ENCODE data around the gene EFR3B. TPM values are rescaled to one million over a fixed set of nuclear protein-coding genes. Genes with fewer than 3 reads are reported as not detected.
A peak's percentile ranks its signal among the peaks of the same experiment; 100 is the strongest.

EFR3B gene
- total RNA-seq, 1 experiment from 2014 or later = 8.9 TPM

GRCh38 chr2:25089605-25090315 lies 47.9 kb downstream of the EFR3B start:
- Mint-ChIP-seq H3K4me3 (peak overlapping the region; percentile 14), H3K36me3 (peaks cover 11% of the 10 kb centered on the region), H3K27ac (no peak overlapping the region; the same call in 1 of the 2 replicates), H3K27me3 (ENCODE audit: low read depth) (peaks cover 46% of the 10 kb centered on the region), H3K9me3 (no peaks in the 10 kb centered on the region), H3K4me1 (peaks cover 35% of the 10 kb centered on the region)
- POLR2A ChIA-PET = interaction anchor here (0.6 kb wide), 1 partner anchor 87 kb away, joined by 3 read pairs; no protein-coding TSS in a partner anchor
- DNase-seq (ENCODE audit: low spot score) (no peak), ATAC-seq (peak; percentile 76)
- CTCF ChIA-PET = interaction anchor here (0.9 to 3.5 kb wide), 3 partner anchors 39 to 115 kb away, joined by 4 to 16 read pairs (median 5); partner anchors contain the start of gene EFR3B
- TF ChIP-seq ZNF532 (CRISPR knock-in tag; IDR thresholded peaks at IDR 0.05; ENCODE audit: borderline replicate concordance) = no peak
- no peak for TF ChIP-seq CREM (CRISPR knock-in tag; IDR thresholded peaks at IDR 0.05)
- TF ChIP-seq ESRRA (CRISPR knock-in tag; IDR thresholded peaks at IDR 0.05; ENCODE audit: borderline replicate concordance) = no peak
- TF ChIP-seq TCF7 (CRISPR knock-in tag; IDR thresholded peaks at IDR 0.05; ENCODE audit: low read depth) = no peak
- TF ChIP-seq ZNF232 (CRISPR knock-in tag; IDR thresholded peaks at IDR 0.05) = no peak
- TF ChIP-seq ZNF423 (CRISPR knock-in tag; IDR thresholded peaks at IDR 0.05) = no peak
- no peak for TF ChIP-seq HMGA2 (CRISPR knock-in tag; IDR thresholded peaks at IDR 0.05)
- TF ChIP-seq, protein P1, sequence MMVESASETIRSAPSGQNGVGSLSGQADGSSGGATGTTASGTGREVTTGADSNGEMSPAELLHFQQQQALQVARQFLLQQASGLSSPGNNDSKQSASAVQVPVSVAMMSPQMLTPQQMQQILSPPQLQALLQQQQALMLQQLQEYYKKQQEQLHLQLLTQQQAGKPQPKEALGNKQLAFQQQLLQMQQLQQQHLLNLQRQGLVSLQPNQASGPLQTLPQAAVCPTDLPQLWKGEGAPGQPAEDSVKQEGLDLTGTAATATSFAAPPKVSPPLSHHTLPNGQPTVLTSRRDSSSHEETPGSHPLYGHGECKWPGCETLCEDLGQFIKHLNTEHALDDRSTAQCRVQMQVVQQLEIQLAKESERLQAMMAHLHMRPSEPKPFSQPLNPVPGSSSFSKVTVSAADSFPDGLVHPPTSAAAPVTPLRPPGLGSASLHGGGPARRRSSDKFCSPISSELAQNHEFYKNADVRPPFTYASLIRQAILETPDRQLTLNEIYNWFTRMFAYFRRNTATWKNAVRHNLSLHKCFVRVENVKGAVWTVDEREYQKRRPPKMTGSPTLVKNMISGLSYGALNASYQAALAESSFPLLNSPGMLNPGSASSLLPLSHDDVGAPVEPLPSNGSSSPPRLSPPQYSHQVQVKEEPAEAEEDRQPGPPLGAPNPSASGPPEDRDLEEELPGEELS (CRISPR knock-in tag; IDR thresholded peaks at IDR 0.05) = no peak
- no peak for TF ChIP-seq PRDM15 (CRISPR knock-in tag; IDR thresholded peaks at IDR 0.05)
- TF ChIP-seq NR1H2 (CRISPR knock-in tag; IDR thresholded peaks at IDR 0.05) = no peak
- TF ChIP-seq, protein P2, sequence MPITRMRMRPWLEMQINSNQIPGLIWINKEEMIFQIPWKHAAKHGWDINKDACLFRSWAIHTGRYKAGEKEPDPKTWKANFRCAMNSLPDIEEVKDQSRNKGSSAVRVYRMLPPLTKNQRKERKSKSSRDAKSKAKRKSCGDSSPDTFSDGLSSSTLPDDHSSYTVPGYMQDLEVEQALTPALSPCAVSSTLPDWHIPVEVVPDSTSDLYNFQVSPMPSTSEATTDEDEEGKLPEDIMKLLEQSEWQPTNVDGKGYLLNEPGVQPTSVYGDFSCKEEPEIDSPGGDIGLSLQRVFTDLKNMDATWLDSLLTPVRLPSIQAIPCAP (CRISPR knock-in tag; IDR thresholded peaks at IDR 0.05) = no peak
- no peak for TF ChIP-seq EMX1 (CRISPR knock-in tag; IDR thresholded peaks at IDR 0.05)
- no peak for TF ChIP-seq ZNF425 (CRISPR knock-in tag; conservative IDR thresholded peaks at IDR 0.05)
- TF ChIP-seq, protein P3, sequence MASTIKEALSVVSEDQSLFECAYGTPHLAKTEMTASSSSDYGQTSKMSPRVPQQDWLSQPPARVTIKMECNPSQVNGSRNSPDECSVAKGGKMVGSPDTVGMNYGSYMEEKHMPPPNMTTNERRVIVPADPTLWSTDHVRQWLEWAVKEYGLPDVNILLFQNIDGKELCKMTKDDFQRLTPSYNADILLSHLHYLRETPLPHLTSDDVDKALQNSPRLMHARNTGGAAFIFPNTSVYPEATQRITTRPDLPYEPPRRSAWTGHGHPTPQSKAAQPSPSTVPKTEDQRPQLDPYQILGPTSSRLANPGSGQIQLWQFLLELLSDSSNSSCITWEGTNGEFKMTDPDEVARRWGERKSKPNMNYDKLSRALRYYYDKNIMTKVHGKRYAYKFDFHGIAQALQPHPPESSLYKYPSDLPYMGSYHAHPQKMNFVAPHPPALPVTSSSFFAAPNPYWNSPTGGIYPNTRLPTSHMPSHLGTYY (CRISPR knock-in tag; IDR thresholded peaks at IDR 0.05) = no peak
- no peak for TF ChIP-seq GABPB1 (CRISPR knock-in tag; IDR thresholded peaks at IDR 0.05)
- peak; percentile 31; the same call in 1 of the 2 replicates for TF ChIP-seq SP1 (CRISPR knock-in tag; conservative IDR thresholded peaks at IDR 0.05)
- TF ChIP-seq ZNF396 (CRISPR knock-in tag; IDR thresholded peaks at IDR 0.05; ENCODE audit: borderline replicate concordance) = no peak
- TF ChIP-seq GTF2I (CRISPR knock-in tag; conservative IDR thresholded peaks at IDR 0.05) = no peak
- 0 out of 2 replicates have a peak, but pooled peaks have one; percentile 23 for TF ChIP-seq TEAD1 (CRISPR knock-in tag; IDR thresholded peaks at IDR 0.05)
- TF ChIP-seq, protein P4, sequence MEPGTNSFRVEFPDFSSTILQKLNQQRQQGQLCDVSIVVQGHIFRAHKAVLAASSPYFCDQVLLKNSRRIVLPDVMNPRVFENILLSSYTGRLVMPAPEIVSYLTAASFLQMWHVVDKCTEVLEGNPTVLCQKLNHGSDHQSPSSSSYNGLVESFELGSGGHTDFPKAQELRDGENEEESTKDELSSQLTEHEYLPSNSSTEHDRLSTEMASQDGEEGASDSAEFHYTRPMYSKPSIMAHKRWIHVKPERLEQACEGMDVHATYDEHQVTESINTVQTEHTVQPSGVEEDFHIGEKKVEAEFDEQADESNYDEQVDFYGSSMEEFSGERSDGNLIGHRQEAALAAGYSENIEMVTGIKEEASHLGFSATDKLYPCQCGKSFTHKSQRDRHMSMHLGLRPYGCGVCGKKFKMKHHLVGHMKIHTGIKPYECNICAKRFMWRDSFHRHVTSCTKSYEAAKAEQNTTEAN (CRISPR knock-in tag; IDR thresholded peaks at IDR 0.05) = no peak
- TF ChIP-seq CDX4 (CRISPR knock-in tag; IDR thresholded peaks at IDR 0.05; ENCODE audit: borderline replicate concordance) = no peak

Measured in WTC11 (cell line).